ENCODE measurements around the gene TBCD.
"Not testable (repeated sequence)": the region's sequence is repeated elsewhere in the genome, so short reads cannot be mapped to it uniquely, and the experiment has no call there.

The TBCD gene

DNA sequence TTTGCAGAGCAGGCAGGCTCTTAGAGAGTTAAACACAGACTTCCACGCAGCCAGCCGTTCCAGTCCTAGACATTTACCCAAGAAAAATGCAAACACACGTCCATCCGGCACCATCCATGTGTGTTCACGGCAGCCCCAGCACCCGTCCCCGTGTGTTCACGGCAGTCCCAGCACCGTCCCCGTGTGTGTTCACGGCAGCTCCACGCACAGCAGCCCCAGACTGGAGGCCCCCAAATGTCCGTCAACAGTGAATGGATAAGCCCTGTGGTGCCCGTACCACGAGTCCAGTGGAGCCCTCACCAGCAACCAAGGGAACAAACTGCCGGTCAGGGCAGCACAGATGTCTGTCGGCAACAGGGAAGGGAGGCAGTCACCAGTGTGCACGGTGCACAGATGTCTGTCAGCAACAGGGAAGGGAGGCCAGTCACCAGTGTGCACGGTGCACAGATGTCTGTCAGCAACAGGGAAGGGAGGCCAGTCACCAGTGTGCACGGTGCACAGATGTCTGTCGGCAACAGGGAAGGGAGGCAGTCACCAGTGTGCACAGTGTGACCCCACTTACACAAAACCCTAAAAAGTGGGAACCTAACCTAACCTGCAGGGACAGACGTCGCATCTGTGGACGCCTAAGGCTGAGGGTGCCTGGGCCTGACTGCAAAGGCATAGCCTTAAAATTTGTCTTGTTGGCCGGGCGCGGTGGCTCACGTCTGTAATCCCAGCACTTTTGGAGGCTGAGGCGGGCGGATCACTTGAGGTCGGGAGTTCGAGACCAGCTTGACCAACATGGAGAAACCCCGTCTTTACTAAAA, 216.4 kb downstream of the TBCD start:
- not testable (repeated sequence) for H3K9me3 ChIP-seq (ENCODE audit: low read length); H3K4me3 ChIP-seq (ENCODE audit: low read depth in 1 of 2, low read length in 2 of 2); H3K9ac ChIP-seq (ENCODE audit: low read length); H3K4me1 ChIP-seq (ENCODE audit: insufficient read depth, low read length); H3K27ac ChIP-seq (ENCODE audit: low read depth, low read length); H3K36me3 ChIP-seq (ENCODE audit: insufficient read depth, low read length); H3K27me3 ChIP-seq (ENCODE audit: control insufficient read depth in 1 of 2, insufficient read depth in 2 of 2, low read length in 2 of 2)

GRCh38 chr17:82970067-82970466, 218.2 kb downstream of the TBCD start:
- no peaks in the 10 kb centered on the region for H3K4me1 ChIP-seq (ENCODE audit: insufficient read depth, low read length)
- no peak overlapping the region for H3K4me3 ChIP-seq (ENCODE audit: low read depth in 1 of 2, low read length in 2 of 2)
- H3K27ac ChIP-seq (ENCODE audit: low read depth, low read length): no peak overlapping the region
- H3K27me3 ChIP-seq (ENCODE audit: control insufficient read depth in 1 of 2, insufficient read depth in 2 of 2, low read length in 2 of 2): no peaks in the 10 kb centered on the region
- no peaks in the 10 kb centered on the region for H3K9me3 ChIP-seq (ENCODE audit: low read length)
- no peak overlapping the region for H3K9ac ChIP-seq (ENCODE audit: low read length)
- H3K36me3 ChIP-seq (ENCODE audit: insufficient read depth, low read length): no peaks in the 10 kb centered on the region

DNA sequence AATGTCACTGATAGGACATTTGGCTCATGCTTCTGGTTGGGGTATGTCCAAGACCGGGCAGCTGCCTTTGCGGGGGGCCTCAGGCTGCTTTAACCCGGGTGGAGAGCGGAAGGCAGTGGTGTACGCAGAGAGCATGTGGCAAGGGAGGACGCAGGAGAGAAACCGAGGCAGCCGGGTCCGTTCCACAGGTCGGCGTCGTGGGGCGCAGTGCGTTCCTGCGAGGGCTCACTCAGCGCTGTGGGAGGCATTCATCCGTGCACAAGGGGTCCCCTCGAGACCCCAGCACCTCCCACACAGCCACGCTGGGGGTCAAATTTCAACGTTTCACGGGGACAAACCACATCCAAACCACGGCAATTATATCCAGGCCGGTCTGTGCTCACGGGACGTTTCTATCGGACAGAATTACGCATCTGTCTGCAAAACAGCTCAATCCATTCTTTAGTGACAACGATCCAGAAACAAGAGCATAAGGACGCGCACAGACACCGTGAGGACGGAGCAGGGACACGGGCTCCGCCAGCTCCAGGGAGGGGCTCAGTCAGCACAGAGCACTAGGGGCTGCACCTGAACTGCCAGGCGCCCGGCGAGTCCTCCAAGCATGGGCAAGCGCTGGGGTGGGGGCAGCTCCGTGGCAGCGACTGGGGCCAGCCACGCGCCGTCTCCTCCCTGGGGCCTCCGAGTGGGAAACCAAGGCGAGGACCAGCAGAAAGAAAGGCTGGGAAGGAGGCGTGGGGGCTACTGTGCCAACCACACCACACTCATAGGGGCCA, 219.1 kb downstream of the TBCD start:
- Histone ChIP-seq H3K9me3 (ENCODE audit: low read length) (no peaks in the 10 kb centered on the region), H3K4me3 (ENCODE audit: low read depth in 1 of 2, low read length in 2 of 2) (no peak overlapping the region), H3K27ac (ENCODE audit: low read depth, low read length) (no peak overlapping the region), H3K27me3 (ENCODE audit: control insufficient read depth in 1 of 2, insufficient read depth in 2 of 2, low read length in 2 of 2) (no peaks in the 10 kb centered on the region), H3K9ac (ENCODE audit: low read length) (no peak overlapping the region), H3K4me1 (ENCODE audit: insufficient read depth, low read length) (no peaks in the 10 kb centered on the region), H3K36me3 (ENCODE audit: insufficient read depth, low read length) (no peaks in the 10 kb centered on the region)

DNA sequence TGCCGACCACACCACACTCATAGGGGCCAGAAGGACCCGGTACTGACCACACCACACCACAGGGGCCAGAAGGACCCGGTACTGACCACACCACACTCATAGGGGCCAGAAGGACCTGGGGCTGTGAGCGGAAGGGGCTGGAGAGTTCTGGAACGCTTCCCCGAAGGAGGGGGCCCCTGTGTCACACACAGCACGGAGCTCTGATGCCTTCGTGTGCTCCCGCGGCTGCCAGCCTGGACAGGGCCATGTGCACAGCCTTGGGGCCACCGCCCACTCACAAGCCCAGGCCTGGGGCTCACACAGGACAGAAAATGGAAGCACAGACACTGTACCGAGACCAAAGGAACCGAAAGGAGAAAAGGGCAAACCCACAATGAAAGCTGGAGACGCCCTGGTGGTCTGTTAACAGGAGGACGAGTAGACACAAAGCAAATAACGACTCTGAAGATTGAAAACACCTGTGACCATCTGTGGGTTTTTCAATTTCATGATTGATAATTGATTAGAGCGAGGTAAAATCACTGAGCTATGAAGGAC, 221.0 kb downstream of the TBCD start:
- Histone ChIP-seq H3K36me3 (ENCODE audit: insufficient read depth, low read length) (no peaks in the 10 kb centered on the region), H3K9ac (ENCODE audit: low read length) (no peak overlapping the region), H3K9me3 (ENCODE audit: low read length) (no peaks in the 10 kb centered on the region), H3K27me3 (ENCODE audit: control insufficient read depth in 1 of 2, insufficient read depth in 2 of 2, low read length in 2 of 2) (no peaks in the 10 kb centered on the region), H3K27ac (ENCODE audit: low read depth, low read length) (no peak overlapping the region), H3K4me1 (ENCODE audit: insufficient read depth, low read length) (no peaks in the 10 kb centered on the region), H3K4me3 (ENCODE audit: low read depth in 1 of 2, low read length in 2 of 2) (no peak overlapping the region)

- Histone ChIP-seq H3K36me3 (ENCODE audit: insufficient read depth, low read length) (no peaks in the 10 kb centered on the region), H3K4me1 (ENCODE audit: insufficient read depth, low read length) (no peaks in the 10 kb centered on the region), H3K4me3 (ENCODE audit: low read depth in 1 of 2, low read length in 2 of 2) (no peak overlapping the region), H3K9ac (ENCODE audit: low read length) (no peak overlapping the region), H3K9me3 (ENCODE audit: low read length) (no peaks in the 10 kb centered on the region), H3K27me3 (ENCODE audit: control insufficient read depth in 1 of 2, insufficient read depth in 2 of 2, low read length in 2 of 2) (no peaks in the 10 kb centered on the region), H3K27ac (ENCODE audit: low read depth, low read length) (no peak overlapping the region)
Observed at GRCh38 chr17:82973456-82974135, 221.7 kb downstream of the TBCD start.

DNA sequence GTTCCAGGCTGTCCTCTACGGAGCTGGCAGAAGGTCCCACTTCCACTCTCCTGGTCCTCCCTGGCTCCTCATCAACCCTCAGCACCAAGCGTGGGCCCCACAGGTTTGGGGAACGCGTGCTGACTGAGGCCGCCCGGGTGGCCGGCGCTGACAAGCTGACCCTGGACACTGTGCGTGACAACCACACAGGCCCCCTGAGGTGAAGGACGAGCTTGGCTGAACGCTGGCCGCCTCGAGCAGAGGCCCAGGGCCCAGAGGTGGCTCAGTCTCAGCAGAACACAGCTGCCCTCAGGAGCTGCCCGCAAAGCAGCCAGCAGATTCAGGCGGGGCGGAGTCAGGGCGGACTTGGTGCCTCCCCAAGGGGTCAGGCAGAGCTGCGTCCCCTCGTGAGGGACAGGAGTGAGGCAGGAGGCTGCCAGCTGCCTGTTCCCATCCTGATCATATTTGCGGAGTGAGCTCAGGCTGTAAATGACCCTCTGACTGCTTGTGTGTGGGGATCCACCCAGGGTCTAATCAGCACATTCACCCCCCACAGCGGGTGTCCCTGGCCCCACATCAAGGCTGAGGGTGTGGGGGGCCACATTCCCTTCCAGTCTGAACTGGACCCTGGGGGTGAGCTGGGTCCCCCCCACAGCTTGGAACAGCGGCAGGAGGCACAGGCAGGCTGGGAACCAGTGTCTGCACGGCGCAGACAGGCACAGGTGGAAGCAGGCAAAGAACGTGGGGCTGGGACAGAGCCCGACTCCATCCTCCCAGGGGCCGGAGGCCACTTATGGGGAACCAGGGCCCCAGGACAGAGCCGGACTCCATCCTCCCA, 222.5 kb downstream of the TBCD start:
- Histone ChIP-seq H3K9ac (ENCODE audit: low read length) (no peak overlapping the region), H3K4me1 (ENCODE audit: insufficient read depth, low read length) (no peaks in the 10 kb centered on the region)

GRCh38 chr17:82976982-82977488, 225.2 kb downstream of the TBCD start:
- no peaks in the 10 kb centered on the region for H3K4me1 ChIP-seq (ENCODE audit: insufficient read depth, low read length)
- H3K4me3 ChIP-seq (ENCODE audit: low read depth in 1 of 2, low read length in 2 of 2): no peak overlapping the region
- H3K36me3 ChIP-seq (ENCODE audit: insufficient read depth, low read length): no peaks in the 10 kb centered on the region
- no peak overlapping the region for H3K9ac ChIP-seq (ENCODE audit: low read length)
- no peaks in the 10 kb centered on the region for H3K27me3 ChIP-seq (ENCODE audit: control insufficient read depth in 1 of 2, insufficient read depth in 2 of 2, low read length in 2 of 2)
- no peaks in the 10 kb centered on the region for H3K9me3 ChIP-seq (ENCODE audit: low read length)
- H3K27ac ChIP-seq (ENCODE audit: low read depth, low read length): no peak overlapping the region

More for the DNA sequence above, 222.5 kb downstream of the TBCD start:
- Histone ChIP-seq H3K4me3 (ENCODE audit: low read depth in 1 of 2, low read length in 2 of 2) (no peak overlapping the region), H3K9me3 (ENCODE audit: low read length) (no peaks in the 10 kb centered on the region), H3K36me3 (ENCODE audit: insufficient read depth, low read length) (no peaks in the 10 kb centered on the region), H3K27ac (ENCODE audit: low read depth, low read length) (no peak overlapping the region), H3K27me3 (ENCODE audit: control insufficient read depth in 1 of 2, insufficient read depth in 2 of 2, low read length in 2 of 2) (no peaks in the 10 kb centered on the region)

DNA sequence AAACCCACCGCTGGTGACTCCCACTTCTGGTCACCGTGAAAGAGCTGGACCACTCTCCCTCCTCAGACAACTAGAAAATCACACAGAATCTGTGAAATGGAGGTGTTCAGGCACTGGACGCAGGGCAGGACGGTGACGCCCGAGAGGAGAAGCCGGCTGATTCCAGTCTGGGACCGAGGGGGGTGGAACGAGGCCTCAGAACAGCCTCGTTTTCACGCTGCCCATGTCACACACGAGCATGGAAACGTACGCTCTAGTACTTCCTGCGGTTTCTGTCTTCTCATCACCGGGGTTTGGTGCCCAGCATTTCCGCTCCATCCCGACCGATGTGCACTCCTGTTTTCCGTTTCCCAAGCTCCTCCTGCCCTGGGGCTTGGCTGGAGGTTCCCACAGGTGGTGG, 225.7 kb downstream of the TBCD start:
- Histone ChIP-seq H3K27ac (ENCODE audit: low read depth, low read length) (no peak overlapping the region), H3K9me3 (ENCODE audit: low read length) (no peaks in the 10 kb centered on the region), H3K4me3 (ENCODE audit: low read depth in 1 of 2, low read length in 2 of 2) (no peak overlapping the region), H3K9ac (ENCODE audit: low read length) (no peak overlapping the region), H3K4me1 (ENCODE audit: insufficient read depth, low read length) (no peaks in the 10 kb centered on the region), H3K27me3 (ENCODE audit: control insufficient read depth in 1 of 2, insufficient read depth in 2 of 2, low read length in 2 of 2) (no peaks in the 10 kb centered on the region), H3K36me3 (ENCODE audit: insufficient read depth, low read length) (no peaks in the 10 kb centered on the region)

DNA sequence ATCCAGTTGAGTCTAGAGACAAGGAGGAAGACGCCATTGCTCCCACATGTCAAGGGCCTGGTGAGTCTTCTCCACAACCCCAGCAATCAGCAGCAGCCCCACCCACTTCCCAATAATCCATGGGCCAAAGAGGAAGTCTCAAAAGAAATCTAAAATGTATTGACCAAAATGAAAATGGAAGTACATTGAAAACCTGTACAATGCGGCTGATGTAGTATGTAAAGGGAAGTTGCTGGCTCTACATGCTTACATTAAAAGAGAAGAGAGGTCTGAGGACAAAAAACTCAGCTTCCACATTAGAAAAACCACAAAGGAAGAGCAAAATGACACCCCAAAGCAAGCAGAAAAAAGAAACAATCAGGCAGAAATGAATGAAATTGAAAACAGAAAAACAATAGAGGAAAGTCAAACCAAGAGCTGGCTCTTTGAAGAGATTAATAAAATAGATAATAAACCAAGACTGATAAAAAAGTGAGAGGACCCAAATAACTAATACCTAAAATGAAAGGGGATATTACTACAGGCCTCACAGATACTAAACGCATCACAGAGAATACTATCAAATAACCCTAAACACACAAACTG, 227.0 kb downstream of the TBCD start:
- H3K4me3 ChIP-seq (ENCODE audit: low read depth in 1 of 2, low read length in 2 of 2): no peak overlapping the region
- H3K9ac ChIP-seq (ENCODE audit: low read length): no peak overlapping the region
- H3K9me3 ChIP-seq (ENCODE audit: low read length): no peaks in the 10 kb centered on the region
- H3K4me1 ChIP-seq (ENCODE audit: insufficient read depth, low read length): no peaks in the 10 kb centered on the region
- no peak overlapping the region for H3K27ac ChIP-seq (ENCODE audit: low read depth, low read length)
- no peaks in the 10 kb centered on the region for H3K36me3 ChIP-seq (ENCODE audit: insufficient read depth, low read length)
- H3K27me3 ChIP-seq (ENCODE audit: control insufficient read depth in 1 of 2, insufficient read depth in 2 of 2, low read length in 2 of 2): no peaks in the 10 kb centered on the region

GRCh38 chr17:82979718-82980117, 227.9 kb downstream of the TBCD start:
- no peaks in the 10 kb centered on the region for H3K36me3 ChIP-seq (ENCODE audit: insufficient read depth, low read length)
- no peak overlapping the region for H3K9ac ChIP-seq (ENCODE audit: low read length)
- H3K4me3 ChIP-seq (ENCODE audit: low read depth in 1 of 2, low read length in 2 of 2): no peak overlapping the region
- no peaks in the 10 kb centered on the region for H3K9me3 ChIP-seq (ENCODE audit: low read length)
- no peaks in the 10 kb centered on the region for H3K27me3 ChIP-seq (ENCODE audit: control insufficient read depth in 1 of 2, insufficient read depth in 2 of 2, low read length in 2 of 2)
- H3K27ac ChIP-seq (ENCODE audit: low read depth, low read length): no peak overlapping the region
- H3K4me1 ChIP-seq (ENCODE audit: insufficient read depth, low read length): no peaks in the 10 kb centered on the region
